Astrocyte (in vitro differentiated cells and primary cell): ENCODE measurements around the gene ZNF778.

Experiments
- CTCF ChIP-seq: IDR thresholded peaks from 2 replicates; pipeline ENCODE4 v1.5.1; 2011; ENCODE audit warnings: low read depth, mild to moderate bottlenecking, inconsistent platforms, low read length, moderate library complexity; ENCODE audit not compliant: insufficient read depth
- EZH2 ChIP-seq: IDR thresholded peaks from 2 replicates; pipeline ENCODE4 v1.6.1; 2012; ENCODE audit warnings: mild to moderate bottlenecking, low read length, inconsistent platforms; ENCODE audit not compliant: insufficient read depth

GRCh38 chr16:89202422-89203215 is 14.9 kb upstream of the ZNF778 start:
- TF ChIP-seq CTCF, result no peak
- TF ChIP-seq EZH2, result peak; percentile 53
